Occipital lobe (tissue), 2 donors: ENCODE measurements around the gene DUSP10. TPM values are rescaled to one million over a fixed set of nuclear protein-coding genes. Genes with fewer than 3 reads are reported as not detected.

Source experiments
- DNase-seq: peaks from one replicate; lab custom pipeline; 2025; lab: John Stamatoyannopoulos, UW
- total RNA-seq: library from RNA; depleted of rRNA; stranded (reverse); fragments of >200 nt; gene quantifications from one replicate; pipeline ENCODE4 v1.2.3, GENCODE V29; 2014

DUSP10 gene
- total RNA-seq, 1 donor from 2014 or later, result 5.3 TPM

DNA sequence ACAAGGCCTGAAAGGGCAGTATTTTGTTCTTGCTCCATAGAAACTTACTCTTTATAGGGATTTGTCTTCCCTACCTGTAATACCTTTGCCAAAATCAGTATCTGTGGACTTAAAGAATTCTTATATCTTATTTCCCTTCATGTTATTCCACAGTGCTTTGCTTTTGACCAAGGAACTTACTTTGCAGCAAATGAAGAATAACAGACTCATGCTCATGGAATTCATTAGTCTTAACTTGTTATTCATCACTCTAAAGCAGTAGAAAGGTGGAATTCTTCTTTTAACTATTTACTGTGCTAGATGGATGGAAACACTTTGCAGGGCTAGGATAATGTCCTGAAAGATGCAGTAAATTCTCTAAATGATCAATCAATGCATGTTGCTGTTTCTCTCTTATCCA is 45.9 kb downstream of the DUSP10 start:
- DNase-seq, result no peak

DNA sequence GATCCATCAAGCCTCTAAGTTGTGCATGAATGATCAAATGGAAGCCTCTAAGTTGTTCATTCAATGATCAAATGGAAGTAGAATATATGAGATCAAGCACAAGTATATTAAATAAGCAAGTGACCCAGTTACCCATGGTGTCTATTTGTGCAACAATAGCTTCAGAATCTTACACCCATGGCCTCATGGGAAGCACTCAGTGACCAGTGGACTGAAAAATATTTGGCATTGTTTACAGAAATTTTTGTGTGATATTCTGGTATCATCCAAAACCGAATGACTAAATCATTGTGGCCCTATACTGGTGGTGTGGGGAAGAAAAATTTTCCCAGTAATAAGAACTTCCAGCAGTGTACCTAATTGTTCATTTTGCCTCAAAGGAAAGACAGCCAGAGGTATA is 46.6 kb downstream of the DUSP10 start:
- no peak for DNase-seq

- DNase-seq, result no peak
Observed at GRCh38 chr1:221694109-221694508, 47.8 kb downstream of the DUSP10 start.

GRCh38 chr1:221693087-221693486 is 48.8 kb downstream of the DUSP10 start:
- DNase-seq, result no peak

- DNase-seq, result no peak
Observed at GRCh38 chr1:221692643-221693042, 49.2 kb downstream of the DUSP10 start.

GRCh38 chr1:221691261-221691660 is 50.6 kb downstream of the DUSP10 start:
- no peak for DNase-seq

- no peak for DNase-seq
Observed at GRCh38 chr1:221690858-221691257, 51.0 kb downstream of the DUSP10 start.

DNA sequence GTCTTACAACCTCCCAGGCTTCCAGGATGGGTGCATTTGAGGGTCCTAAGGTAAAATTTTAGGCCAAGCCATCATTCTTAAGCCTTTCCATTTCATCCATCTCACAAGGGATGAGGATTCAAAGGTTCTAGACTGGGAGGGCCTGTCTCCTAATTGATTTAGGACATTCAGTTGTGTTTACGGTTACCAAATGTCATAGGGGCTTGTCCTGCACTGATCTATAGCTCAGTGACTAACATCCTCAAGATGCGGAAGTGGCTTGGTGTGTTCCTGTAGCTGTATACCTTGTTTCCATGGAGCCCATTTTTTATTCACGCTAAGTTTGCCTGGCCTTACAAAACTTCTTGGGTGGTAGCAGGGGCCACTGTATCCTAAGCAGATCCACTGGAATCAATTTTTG is 52.8 kb downstream of the DUSP10 start:
- no peak for DNase-seq

GRCh38 chr1:221688488-221688843 is 53.4 kb downstream of the DUSP10 start:
- DNase-seq, result no peak

- no peak for DNase-seq
Observed at GRCh38 chr1:221687836-221688487, 53.9 kb downstream of the DUSP10 start.

DNA sequence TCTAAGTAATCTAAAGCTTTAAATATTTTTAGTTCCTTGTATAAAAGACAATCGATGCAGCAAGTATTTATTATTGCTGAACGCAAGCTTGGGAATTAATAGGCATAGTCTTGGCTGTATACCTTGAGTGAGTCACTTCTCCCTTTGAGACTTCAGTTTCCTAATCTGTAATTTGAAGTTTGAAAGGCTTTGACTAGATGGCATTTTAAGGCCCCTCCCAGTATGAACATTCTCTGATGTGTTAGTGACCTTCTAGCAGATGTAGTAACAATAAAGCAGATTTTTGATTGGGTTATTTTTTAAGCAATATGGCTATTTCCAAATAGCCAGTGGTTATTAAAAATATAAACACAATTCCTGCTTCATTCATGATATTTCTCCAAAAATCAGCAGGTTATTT is 58.2 kb downstream of the DUSP10 start:
- DNase-seq, result no peak

DNA sequence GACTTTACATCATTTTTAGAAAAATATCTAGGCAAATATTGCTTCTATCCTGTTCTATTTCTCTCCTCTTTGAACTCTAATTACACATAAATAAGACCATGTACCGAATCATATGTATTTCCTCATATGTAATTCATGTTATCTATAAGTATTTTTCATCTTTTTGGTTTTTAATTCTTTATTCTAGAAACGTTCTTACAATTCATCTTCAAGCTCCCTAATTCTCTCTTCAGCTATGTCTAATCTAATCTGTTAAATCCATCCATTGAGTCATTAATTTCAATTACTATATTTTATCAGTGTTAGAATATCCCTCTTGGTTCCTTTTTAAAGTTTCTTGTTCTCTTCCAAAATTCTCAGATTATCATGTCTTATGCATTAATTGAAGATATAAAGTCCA is 61.8 kb downstream of the DUSP10 start:
- DNase-seq, result no peak

DNA sequence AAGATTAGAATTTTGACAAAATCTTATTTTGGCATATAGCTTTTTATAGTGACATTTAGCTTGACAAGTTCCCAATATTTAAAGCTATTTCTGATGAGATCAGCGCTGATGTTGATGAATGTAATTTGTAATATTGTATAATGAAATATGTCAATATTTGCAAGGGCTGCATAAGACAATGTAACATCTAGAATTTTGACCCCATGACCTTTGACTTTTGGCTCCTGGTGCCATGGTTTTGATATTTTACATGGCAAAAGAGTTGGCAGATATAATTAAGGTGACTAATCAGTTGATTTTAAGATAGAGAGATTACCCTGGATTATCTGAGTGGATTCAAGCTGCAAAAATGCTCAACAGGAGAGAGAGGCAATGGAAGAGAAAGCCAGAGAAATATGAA is 63.9 kb downstream of the DUSP10 start:
- no peak for DNase-seq

GRCh38 chr1:221675880-221676800 is 65.7 kb downstream of the DUSP10 start:
- no peak for DNase-seq

DNA sequence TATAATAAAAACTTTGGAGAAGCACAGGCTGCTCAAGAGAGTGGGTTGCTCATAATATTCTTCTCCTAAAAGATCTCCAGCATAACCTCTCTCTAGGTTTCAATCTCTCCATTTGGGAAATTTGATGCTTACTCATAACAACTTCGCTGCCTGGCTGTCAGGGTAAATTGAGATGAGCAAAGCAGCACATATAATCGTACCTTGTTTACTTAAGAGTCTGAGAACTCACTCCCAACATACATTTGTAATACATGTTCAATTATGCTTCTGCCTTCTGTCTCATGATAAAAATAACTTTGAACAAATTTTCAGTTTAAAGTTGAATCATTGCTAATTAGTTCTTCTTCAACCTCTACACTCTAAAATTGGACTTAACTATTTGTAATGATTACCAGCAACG is 68.9 kb downstream of the DUSP10 start:
- no peak for DNase-seq

GRCh38 chr1:221672239-221672645 is 69.6 kb downstream of the DUSP10 start:
- DNase-seq, result no peak

- DNase-seq, result no peak
Observed at GRCh38 chr1:221670081-221670480, 71.8 kb downstream of the DUSP10 start.

- DNase-seq, result no peak
Observed at GRCh38 chr1:221669441-221669840, 72.4 kb downstream of the DUSP10 start.

GRCh38 chr1:221667504-221667903 is 74.4 kb downstream of the DUSP10 start:
- DNase-seq, result no peak

DNA sequence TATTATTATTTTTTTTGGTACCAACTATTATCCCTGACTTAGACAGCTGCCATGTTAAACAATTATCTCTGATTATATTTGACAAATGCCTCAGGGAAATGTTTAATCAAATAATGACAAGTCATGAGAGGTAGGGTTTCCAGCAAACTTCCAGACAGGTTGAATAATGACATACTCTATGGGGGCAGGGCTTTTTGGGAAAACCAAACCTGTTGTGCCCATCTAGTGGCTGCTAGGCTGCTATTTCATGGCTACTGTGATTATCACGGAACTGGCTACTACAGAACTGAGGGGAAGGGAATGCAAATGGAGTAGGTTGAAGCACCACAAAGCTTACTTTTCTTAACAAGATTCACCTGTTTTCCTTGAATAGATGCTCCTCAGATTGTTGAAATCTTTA is 77.6 kb downstream of the DUSP10 start:
- no peak for DNase-seq

DNA sequence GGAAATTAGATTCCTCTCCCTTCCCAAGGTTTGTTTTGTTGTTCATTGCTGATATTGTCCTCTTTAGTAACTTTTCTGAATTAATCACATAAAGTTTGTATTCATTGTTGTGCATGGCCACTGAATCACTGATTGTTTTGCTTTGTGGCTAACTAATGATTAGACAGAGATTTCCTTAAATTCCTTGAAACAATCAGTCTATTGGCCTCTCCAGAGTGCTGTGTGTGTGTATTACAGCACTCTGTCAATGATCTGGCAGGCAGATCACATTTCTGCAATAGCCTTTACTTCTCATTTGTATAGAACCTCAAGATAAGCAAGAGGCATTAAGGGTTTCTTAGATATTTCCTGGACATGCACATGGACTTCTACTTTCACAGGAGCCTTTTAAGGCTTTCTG is 78.6 kb downstream of the DUSP10 start:
- no peak for DNase-seq

DNA sequence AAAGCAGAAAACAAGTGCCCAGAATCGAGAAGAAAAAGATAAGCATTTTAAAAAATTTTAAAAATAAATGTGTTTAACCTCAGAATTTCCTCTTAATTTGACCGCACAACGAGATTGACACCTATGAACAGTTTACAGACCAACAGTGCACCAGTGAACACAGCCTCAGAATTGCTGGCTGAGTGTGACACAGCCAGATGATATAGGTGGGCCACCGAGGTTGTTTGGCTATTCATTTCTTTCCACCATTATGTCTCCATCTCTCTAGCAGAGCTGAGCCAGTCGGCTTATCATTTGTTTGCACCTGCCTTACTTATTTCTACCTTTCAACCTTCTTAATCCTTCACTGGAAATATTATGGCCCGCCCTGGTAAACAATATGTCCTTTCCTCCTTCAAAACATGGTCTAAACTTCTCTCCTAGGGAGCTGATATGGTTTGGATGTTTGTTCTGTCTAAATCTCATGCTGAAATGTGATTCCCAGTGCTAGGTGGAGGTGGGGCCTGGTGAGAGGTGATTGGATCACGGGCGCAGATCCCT is 86.1 kb downstream of the DUSP10 start:
- DNase-seq, result no peak
